ENCODE data around the gene THSD4.

THSD4 gene

DNA sequence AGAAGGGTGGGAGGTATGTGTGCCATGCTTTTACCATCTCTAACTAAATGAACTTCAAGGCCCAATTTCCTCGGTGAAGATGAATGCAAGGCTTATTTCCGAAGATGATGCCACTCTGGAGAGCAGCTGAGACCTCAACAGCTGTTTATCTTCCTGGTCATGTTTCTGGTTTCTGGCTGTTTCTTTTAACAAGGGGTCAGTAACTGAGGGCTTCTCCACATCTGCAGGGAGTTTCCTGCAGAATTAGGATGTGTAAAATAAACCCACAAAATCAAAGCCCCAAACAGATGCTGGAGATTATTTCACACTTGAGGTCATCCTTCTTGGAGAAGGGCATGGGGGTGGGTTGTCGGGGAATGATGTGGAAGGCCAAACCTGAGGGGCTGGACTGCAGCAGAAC lies 220.3 kb downstream of the THSD4 start:
- no peak overlapping the region for H3K27ac ChIP-seq (replicated peaks)
- H3K4me3 ChIP-seq (replicated peaks; ENCODE audit: insufficient read depth, low read length) = no peak overlapping the region
- H3K27me3 ChIP-seq (ENCODE audit: insufficient read depth, poor library complexity, severe bottlenecking) = no peaks in the 10 kb centered on the region
- no peak for DNase-seq (ENCODE audit: low read depth in 1 of 2, low spot score in 1 of 2)
- TF ChIP-seq POLR2AphosphoS5 (IDR thresholded peaks at IDR 0.05; ENCODE audit: low read depth) (no peak), SPI1 (IDR thresholded peaks at IDR 0.05; ENCODE audit: borderline replicate concordance, low read depth) (no peak), GABPA (IDR thresholded peaks at IDR 0.05; ENCODE audit: low read depth) (no peak)
- TF ChIP-seq, protein P1, sequence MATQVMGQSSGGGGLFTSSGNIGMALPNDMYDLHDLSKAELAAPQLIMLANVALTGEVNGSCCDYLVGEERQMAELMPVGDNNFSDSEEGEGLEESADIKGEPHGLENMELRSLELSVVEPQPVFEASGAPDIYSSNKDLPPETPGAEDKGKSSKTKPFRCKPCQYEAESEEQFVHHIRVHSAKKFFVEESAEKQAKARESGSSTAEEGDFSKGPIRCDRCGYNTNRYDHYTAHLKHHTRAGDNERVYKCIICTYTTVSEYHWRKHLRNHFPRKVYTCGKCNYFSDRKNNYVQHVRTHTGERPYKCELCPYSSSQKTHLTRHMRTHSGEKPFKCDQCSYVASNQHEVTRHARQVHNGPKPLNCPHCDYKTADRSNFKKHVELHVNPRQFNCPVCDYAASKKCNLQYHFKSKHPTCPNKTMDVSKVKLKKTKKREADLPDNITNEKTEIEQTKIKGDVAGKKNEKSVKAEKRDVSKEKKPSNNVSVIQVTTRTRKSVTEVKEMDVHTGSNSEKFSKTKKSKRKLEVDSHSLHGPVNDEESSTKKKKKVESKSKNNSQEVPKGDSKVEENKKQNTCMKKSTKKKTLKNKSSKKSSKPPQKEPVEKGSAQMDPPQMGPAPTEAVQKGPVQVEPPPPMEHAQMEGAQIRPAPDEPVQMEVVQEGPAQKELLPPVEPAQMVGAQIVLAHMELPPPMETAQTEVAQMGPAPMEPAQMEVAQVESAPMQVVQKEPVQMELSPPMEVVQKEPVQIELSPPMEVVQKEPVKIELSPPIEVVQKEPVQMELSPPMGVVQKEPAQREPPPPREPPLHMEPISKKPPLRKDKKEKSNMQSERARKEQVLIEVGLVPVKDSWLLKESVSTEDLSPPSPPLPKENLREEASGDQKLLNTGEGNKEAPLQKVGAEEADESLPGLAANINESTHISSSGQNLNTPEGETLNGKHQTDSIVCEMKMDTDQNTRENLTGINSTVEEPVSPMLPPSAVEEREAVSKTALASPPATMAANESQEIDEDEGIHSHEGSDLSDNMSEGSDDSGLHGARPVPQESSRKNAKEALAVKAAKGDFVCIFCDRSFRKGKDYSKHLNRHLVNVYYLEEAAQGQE (IDR thresholded peaks at IDR 0.05; ENCODE audit: insufficient replicate concordance, low read depth) = no peak
- TF ChIP-seq, protein P2, sequence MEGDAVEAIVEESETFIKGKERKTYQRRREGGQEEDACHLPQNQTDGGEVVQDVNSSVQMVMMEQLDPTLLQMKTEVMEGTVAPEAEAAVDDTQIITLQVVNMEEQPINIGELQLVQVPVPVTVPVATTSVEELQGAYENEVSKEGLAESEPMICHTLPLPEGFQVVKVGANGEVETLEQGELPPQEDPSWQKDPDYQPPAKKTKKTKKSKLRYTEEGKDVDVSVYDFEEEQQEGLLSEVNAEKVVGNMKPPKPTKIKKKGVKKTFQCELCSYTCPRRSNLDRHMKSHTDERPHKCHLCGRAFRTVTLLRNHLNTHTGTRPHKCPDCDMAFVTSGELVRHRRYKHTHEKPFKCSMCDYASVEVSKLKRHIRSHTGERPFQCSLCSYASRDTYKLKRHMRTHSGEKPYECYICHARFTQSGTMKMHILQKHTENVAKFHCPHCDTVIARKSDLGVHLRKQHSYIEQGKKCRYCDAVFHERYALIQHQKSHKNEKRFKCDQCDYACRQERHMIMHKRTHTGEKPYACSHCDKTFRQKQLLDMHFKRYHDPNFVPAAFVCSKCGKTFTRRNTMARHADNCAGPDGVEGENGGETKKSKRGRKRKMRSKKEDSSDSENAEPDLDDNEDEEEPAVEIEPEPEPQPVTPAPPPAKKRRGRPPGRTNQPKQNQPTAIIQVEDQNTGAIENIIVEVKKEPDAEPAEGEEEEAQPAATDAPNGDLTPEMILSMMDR (IDR thresholded peaks at IDR 0.05; ENCODE audit: insufficient read depth, low read length) = no peak

DNA sequence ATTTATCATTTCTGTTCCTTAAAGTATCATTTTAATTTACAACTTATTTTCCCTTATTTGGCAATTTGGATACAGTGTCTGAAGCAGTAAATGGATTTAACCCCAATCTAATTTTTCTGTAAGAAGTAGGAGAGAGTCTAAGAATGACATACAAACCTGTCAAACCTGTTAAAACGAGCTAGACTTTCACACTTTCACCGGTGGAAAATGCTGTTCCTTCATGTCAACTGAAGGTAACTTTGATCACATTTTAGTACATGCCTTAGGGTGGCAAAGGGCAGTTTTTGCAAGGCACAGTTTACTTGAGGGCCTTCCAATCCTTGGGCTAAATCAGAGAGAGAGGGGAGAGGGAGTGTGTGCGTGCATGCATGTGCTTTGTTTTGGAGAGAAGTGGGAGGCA lies 221.4 kb downstream of the THSD4 start:
- Histone ChIP-seq H3K27me3 (ENCODE audit: insufficient read depth, poor library complexity, severe bottlenecking) (no peaks in the 10 kb centered on the region), H3K4me3 (replicated peaks; ENCODE audit: insufficient read depth, low read length) (no peak overlapping the region), H3K27ac (replicated peaks) (no peak overlapping the region)
- DNase-seq (ENCODE audit: low read depth in 1 of 2, low spot score in 1 of 2) = no peak
- no peak for TF ChIP-seq SPI1 (IDR thresholded peaks at IDR 0.05; ENCODE audit: borderline replicate concordance, low read depth)
- TF ChIP-seq POLR2AphosphoS5 (IDR thresholded peaks at IDR 0.05; ENCODE audit: low read depth) = no peak
- no peak for TF ChIP-seq GABPA (IDR thresholded peaks at IDR 0.05; ENCODE audit: low read depth)
- TF ChIP-seq, protein P2 (IDR thresholded peaks at IDR 0.05; ENCODE audit: insufficient read depth, low read length) = no peak
- TF ChIP-seq, protein P1 (IDR thresholded peaks at IDR 0.05; ENCODE audit: insufficient replicate concordance, low read depth) = no peak

DNA sequence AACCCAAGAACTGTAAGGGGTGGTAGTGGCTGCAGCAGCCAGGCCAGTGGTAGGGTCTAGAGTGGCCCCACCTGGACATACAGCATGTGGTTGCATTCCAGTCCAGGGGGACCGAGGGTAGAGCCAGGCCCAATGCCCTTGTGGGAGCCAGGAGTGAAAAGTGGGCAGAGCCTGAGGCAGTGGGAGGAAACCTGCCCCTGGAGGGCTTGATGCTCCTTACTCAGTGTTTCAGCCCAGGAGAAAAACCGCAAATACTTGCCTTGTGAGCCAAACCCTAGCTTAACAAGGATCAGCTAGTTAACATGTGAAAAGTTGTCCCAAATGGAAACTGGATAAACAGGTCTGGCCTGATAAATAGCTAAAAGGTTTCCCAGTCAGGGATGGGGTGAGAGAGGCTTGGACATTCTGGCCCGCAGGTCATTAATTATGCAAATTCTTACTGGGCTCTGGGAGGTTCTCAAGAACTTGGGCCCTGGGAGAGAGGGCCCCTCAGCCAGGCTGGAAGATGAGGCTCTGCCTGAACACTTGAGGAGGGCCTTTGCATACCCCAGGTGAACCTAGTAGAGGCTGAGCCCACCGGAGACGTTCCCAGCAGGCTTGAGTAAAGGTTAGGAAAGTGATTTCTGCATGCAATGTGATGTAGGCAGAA lies 222.1 kb downstream of the THSD4 start:
- no peak for DNase-seq (ENCODE audit: low read depth in 1 of 2, low spot score in 1 of 2)
- TF ChIP-seq SPI1 (IDR thresholded peaks at IDR 0.05; ENCODE audit: borderline replicate concordance, low read depth) (no peak), POLR2AphosphoS5 (IDR thresholded peaks at IDR 0.05; ENCODE audit: low read depth) (no peak), GABPA (IDR thresholded peaks at IDR 0.05; ENCODE audit: low read depth) (no peak)
- TF ChIP-seq, protein P2 (IDR thresholded peaks at IDR 0.05; ENCODE audit: insufficient read depth, low read length) = no peak
- TF ChIP-seq, protein P1 (IDR thresholded peaks at IDR 0.05; ENCODE audit: insufficient replicate concordance, low read depth) = no peak
- Histone ChIP-seq H3K4me3 (replicated peaks; ENCODE audit: insufficient read depth, low read length) (no peak overlapping the region), H3K27me3 (ENCODE audit: insufficient read depth, poor library complexity, severe bottlenecking) (no peaks in the 10 kb centered on the region), H3K27ac (replicated peaks) (no peak overlapping the region)

All from HL-60 (cell line).